Measurements from ENCODE around the gene TCIRG1. TPM values are rescaled to one million over a fixed set of nuclear protein-coding genes. Genes with fewer than 3 reads are reported as not detected.

Gene TCIRG1
- total RNA-seq, 1 donor from 2014 or later: 47.2 TPM

DNA sequence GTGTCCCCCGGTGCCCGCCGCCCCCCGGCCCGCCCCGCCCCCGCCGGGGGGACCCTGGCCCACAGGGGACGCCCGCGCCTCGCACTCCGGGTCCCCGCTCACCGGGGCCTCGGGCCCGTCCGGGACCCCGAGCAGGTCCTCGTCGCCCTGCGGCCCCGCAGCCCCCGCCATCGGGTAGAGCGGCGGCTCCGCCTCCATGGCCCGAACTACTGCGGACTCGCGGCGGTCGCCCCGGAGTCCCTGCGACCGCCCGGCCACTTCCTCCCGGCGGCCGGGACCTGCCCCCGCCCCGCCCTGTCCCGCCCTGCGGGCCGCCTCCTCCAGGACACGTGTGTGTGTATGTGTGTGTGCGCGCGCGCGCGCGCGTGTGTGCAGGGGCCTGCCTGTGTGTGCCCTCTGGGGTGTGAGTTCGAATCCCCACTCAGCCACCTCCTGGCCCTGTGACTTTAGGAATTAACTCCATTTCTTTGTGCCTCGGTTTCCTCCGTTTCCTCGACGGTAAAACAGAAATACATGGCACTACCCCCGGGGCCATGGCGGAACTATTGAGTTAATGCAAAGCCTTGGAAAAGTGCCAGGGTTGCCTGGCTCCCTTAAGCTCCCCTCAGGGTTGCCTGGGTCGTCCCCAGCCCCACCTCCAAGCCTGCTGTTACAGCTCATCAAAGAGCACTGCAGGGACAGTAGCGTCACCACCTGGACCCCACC is 34.8 kb upstream of the TCIRG1 start, which contains the start of gene UNC93B1:
UNC93B1 (minus strand) TSS at position 252 of the 705 bp plus-strand sequence; CDS start at position 198, 54 bp downstream.
- peaks cover 14% of the 10 kb centered on the region for H3K27me3 Mint-ChIP-seq (ENCODE audit: unreplicated experiment)
- TF ChIP-seq, protein P1, sequence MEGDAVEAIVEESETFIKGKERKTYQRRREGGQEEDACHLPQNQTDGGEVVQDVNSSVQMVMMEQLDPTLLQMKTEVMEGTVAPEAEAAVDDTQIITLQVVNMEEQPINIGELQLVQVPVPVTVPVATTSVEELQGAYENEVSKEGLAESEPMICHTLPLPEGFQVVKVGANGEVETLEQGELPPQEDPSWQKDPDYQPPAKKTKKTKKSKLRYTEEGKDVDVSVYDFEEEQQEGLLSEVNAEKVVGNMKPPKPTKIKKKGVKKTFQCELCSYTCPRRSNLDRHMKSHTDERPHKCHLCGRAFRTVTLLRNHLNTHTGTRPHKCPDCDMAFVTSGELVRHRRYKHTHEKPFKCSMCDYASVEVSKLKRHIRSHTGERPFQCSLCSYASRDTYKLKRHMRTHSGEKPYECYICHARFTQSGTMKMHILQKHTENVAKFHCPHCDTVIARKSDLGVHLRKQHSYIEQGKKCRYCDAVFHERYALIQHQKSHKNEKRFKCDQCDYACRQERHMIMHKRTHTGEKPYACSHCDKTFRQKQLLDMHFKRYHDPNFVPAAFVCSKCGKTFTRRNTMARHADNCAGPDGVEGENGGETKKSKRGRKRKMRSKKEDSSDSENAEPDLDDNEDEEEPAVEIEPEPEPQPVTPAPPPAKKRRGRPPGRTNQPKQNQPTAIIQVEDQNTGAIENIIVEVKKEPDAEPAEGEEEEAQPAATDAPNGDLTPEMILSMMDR (IDR thresholded peaks at IDR 0.05; ENCODE audit: partially characterized antibody, unreplicated experiment): no peak
- no peak within 1 kb of the TSS for H3K27ac Mint-ChIP-seq (ENCODE audit: unreplicated experiment)
- H3K4me3 Mint-ChIP-seq (ENCODE audit: unreplicated experiment): peak within 1 kb of the TSS; percentile 84
- DNase-seq: peak; percentile 51
- H3K9me3 Mint-ChIP-seq (ENCODE audit: unreplicated experiment): peaks cover 2% of the 10 kb centered on the region
- H3K4me1 Mint-ChIP-seq (ENCODE audit: low read depth, unreplicated experiment): peaks cover 3% of the 10 kb centered on the region
- no peaks in the 10 kb centered on the region for H3K36me3 Mint-ChIP-seq (ENCODE audit: unreplicated experiment)

DNA sequence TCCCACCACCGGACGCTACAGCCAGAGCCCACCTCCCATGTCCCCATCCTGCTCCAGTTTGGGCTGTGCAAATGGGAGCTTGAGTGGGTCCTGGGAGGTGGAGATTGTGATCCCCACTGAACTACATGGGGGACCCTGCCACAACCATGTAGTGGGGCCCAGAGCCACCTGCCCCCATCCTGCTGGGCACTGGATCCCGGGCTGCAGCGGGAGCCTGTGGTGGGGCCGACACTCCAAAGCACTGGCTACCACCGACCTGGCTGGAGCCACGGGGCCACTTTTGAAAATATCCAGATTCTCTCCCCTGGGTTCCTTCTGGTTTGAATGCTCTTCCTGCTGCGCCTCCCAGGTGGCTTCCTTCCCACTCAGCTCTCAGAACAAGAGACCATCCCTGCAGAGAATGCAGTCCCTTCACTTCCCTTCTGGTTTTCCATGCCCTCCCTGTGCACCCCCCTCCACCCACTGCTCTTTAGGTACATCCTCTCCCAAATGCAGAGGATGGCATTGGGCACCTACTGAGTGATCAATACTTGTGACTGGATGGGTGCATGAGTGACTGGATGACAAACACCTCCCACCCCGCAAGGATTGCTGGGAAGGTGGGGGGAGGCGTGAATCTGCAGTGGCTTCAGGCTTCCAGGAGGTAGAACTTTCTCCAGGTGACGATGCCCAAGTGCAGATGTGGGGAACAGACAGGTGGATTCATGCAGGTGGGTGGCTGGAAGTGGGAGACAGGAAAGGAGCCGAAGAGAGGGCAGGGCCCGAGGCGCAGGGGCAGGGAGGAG is 34.1 kb upstream of the TCIRG1 start:
- H3K36me3 Mint-ChIP-seq (ENCODE audit: unreplicated experiment): no peaks in the 10 kb centered on the region
- H3K27me3 Mint-ChIP-seq (ENCODE audit: unreplicated experiment): peaks cover 16% of the 10 kb centered on the region
- no peak for DNase-seq
- peaks cover 7% of the 10 kb centered on the region for H3K4me1 Mint-ChIP-seq (ENCODE audit: low read depth, unreplicated experiment)
- peak overlapping the region; percentile 74 for H3K4me3 Mint-ChIP-seq (ENCODE audit: unreplicated experiment)
- peaks cover 2% of the 10 kb centered on the region for H3K9me3 Mint-ChIP-seq (ENCODE audit: unreplicated experiment)
- no peak overlapping the region for H3K27ac Mint-ChIP-seq (ENCODE audit: unreplicated experiment)
- TF ChIP-seq, protein P1 (IDR thresholded peaks at IDR 0.05; ENCODE audit: partially characterized antibody, unreplicated experiment): no peak

DNA sequence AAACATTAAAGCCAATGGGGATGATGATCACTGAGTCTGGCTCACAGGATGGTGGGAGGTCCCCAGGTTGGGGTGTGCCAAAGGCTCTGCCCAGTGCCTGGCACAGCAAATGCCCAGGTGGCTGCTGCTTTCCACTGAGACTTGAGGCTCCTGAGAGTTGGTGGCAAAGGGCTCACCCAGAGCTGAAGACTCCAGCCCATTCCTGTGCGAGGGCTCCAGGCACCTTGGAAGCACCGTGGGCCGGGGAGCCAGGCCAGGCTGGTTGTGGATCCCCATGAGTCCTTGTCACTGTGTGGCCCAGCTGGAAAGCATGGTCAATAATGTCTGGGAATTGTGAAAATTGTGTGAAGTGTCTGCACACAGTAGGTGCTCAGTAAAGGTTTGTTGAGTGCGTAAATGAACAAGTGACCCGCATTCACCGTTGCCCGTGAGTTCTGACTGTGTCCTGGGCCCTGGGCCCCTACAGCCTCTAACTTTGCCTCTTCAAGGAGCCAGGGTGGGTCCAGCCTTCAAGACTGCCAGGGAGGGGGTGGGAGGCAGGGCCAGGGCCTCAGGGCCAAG is 32.1 kb upstream of the TCIRG1 start:
- no peak for DNase-seq
- Mint-ChIP-seq H3K9me3 (ENCODE audit: unreplicated experiment) (peaks cover 3% of the 10 kb centered on the region), H3K4me3 (ENCODE audit: unreplicated experiment) (no peak overlapping the region), H3K4me1 (ENCODE audit: low read depth, unreplicated experiment) (peaks cover 9% of the 10 kb centered on the region), H3K27ac (ENCODE audit: unreplicated experiment) (no peak overlapping the region), H3K27me3 (ENCODE audit: unreplicated experiment) (peaks cover 16% of the 10 kb centered on the region), H3K36me3 (ENCODE audit: unreplicated experiment) (no peaks in the 10 kb centered on the region)
- TF ChIP-seq, protein P1 (IDR thresholded peaks at IDR 0.05; ENCODE audit: partially characterized antibody, unreplicated experiment): no peak

- DNase-seq: no peak
- Mint-ChIP-seq H3K9me3 (ENCODE audit: unreplicated experiment) (peaks cover 2% of the 10 kb centered on the region), H3K36me3 (ENCODE audit: unreplicated experiment) (no peaks in the 10 kb centered on the region), H3K4me3 (ENCODE audit: unreplicated experiment) (no peak overlapping the region), H3K4me1 (ENCODE audit: low read depth, unreplicated experiment) (peaks cover 6% of the 10 kb centered on the region), H3K27me3 (ENCODE audit: unreplicated experiment) (peaks cover 12% of the 10 kb centered on the region), H3K27ac (ENCODE audit: unreplicated experiment) (no peak overlapping the region)
- TF ChIP-seq, protein P1 (IDR thresholded peaks at IDR 0.05; ENCODE audit: partially characterized antibody, unreplicated experiment): no peak
Measured at GRCh38 chr11:68007498-68008380, 31.1 kb upstream of the TCIRG1 start.

Measured in glutamatergic neuron (in vitro differentiated cells).